Fibroblast of upper back skin (primary cell): ENCODE data around the gene OR10P1.

Experiments used
- DNase-seq: peaks from one replicate; pipeline ENCODE4 v3.0.0-alpha.2; 2013

The OR10P1 gene

GRCh38 chr12:55686366-55687010, 49.8 kb downstream of the OR10P1 start:
- DNase-seq: no peak
